HG03565 (cell line): ENCODE measurements around the gene ZNF282.
A peak's percentile ranks its signal among the peaks of the same experiment; 100 is the strongest.

Experiments used
- ATAC-seq: cut with Tn5 transposase; IDR thresholded peaks from one replicate; pipeline ENCODE4 v1.9.1; 2021; ENCODE audit warnings: mild to moderate bottlenecking, moderate library complexity; ENCODE audit not compliant: unreplicated experiment

ZNF282 gene

GRCh38 chr7:149195180-149196150 is at the start of gene ZNF282:
ZNF282 (plus strand) TSS chr7:149195546; CDS start chr7:149195590, 44 bp downstream.
- peak; percentile 80 for ATAC-seq

DNA sequence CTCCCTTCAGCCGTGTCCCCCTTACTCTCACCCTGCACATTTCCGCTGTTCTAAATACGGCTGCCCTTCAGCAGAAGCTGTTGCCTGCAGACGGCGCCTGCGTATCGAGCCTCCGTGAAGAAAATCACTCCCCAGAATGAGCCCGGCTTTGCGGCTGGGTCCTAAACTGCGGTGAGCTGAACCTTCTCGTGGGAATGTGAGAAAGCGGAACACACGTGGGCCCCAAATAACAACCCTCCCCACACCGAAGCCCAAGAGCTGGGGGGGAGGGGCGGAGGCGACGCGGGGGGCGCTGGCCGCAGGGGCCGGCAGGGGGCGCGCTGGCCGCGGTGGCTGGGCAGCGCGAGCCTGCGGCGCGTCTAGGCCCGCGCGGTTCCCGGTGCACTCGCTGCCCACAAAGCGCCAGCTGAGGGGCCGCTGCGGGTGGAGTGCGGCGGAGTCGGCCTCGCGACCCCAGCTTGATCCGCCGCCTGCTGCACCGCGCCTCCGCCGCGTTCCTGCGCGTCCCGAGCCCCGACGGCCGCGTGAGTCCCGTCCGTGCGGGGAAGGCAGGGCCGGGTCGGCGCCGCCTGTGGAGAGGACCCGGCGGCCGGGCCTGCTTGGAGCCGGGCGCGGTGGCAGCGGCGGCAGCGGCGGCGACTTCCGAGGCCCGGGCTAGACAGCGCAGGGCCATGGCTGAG is 48.1 kb upstream of the ZNF282 start, which contains the start of gene ZNF398:
TSS of gene ZNF398 (plus strand) at position 382 of the 680 bp plus-strand sequence. CDS start at position 672, 290 bp downstream.
- peak; percentile 53 for ATAC-seq

- peak; percentile 14 for ATAC-seq
These were observed 47.3 kb upstream of the ZNF282 start for GRCh38 chr7:149147752-149148653.

GRCh38 chr7:149150981-149151380 is 44.4 kb upstream of the ZNF282 start:
- no peak for ATAC-seq

DNA sequence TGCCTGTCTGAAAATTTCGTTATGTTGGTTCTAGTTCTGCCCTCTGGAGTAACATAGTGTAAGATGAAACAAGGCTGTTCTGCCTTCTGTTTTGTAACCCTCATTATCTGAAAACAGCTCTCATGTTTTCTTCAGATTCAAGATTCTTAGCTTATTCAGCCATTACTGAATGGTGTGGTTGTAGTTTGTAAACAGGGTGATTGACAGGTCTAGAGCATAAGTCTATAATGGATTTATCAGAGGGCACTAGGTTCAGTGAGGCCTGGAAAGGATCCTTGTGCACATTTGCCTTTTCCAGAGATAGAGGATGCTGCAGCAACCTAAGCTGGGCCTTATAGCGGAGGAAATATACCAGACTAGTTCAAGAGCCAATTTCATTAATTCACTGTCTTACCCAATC is 42.0 kb upstream of the ZNF282 start:
- no peak for ATAC-seq

GRCh38 chr7:149154056-149154455 is 41.3 kb upstream of the ZNF282 start:
- no peak for ATAC-seq

- ATAC-seq, result no peak
These were observed 38.4 kb upstream of the ZNF282 start for GRCh38 chr7:149156898-149157297.

DNA sequence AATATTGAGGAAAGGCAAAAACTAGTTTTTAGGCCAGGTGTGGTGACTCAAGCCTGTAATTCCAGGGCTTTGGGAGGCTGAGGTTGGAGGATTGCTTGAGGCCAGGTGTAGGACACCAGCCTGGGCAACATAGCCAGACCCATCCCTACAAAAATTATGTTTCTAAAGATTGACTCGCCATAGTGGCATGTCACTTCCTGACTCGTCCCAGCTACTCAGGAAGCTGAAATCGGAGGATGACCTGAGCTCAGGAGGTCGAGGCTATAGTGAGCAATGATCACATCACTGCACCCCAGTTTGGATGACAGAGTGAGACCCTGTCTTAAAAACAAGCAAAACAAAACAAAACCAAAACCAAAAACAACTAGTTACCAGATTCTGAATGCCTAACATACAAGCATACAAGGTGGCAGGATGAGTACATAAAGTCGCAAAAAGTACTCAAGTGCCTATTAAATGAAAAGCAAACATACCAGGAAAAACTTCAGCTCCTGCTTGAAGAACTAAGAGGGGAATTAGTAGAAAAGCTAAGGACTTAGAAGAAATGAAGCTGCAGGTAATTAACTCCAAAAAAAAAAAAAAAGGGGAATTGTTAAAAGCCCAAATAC is 34.0 kb upstream of the ZNF282 start:
- ATAC-seq, result no peak

DNA sequence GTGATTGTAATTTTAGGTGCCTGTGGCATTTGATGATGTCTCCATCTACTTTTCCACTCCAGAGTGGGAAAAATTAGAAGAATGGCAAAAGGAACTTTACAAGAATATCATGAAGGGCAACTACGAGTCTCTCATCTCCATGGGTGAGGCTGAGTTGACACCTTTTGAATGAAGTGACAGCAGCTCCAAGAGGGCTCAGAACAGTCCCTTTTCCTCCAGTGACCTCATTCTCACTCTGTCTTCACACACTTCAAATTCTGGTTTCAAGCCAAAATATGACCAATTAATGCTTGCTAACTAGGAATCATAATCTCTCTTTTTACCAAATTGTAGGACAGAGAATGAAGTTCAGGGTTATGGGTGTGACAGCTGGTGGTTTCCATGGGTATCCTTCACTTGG is 29.2 kb upstream of the ZNF282 start:
- ATAC-seq, result no peak

DNA sequence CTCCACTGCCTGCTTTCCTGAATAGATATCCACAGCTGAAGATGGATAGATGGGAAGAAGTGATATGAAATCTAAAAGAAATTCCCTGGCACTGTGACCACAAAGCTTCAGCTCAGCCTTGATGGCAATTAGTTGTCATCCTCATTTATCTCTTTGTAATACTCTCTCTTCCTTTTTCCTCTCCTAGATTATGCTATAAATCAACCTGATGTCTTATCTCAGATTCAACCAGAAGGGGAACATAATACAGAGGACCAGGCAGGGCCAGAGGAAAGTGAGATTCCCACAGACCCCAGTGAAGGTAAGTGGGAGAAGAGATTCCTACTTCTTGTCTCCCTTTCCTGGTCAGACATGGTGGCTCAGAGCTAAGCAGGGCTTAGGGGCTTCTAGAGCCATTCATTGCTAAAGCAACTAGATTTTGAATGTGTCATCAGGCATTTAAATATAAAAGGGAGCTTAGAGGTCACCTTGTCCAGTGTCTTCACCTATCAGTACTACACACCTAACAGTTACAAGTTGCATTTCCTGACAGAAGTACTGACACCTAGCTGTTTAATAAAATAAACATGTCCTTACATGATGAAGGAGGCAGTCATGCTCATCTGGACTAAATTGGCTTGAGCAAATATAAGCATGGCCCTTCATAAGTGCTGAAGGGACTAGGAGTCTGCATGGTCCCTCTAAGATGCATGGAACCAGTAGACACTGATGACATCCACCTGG is 28.6 kb upstream of the ZNF282 start:
- ATAC-seq, result no peak

DNA sequence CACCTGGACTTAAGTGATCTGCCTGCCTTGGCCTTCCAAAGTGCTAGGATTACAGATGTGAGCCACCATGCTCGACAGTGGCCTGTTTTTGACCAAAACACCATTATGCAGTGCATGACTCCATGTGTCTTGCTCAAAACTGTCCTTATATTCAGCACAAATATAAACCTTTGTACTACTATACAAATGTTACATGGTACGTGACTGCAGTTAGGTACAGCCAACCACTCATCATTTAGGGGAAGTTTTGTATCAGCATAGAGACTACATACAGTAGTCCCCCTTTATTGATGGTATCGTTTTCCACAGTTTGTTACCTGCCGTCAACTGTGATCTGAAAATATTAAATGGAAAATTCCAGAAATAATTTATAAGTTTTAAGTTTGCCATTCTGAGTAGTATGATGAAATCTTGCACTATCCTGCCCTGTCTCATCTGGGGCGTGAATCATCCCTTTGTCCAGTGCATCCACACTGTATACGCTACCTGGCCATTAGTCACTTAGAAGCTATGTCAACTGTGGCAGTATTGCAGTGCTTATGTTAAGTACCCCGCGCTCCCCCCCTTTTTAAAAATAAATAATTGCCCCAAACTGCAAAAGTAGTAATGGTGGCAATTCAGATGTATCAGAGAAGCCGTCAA is 23.3 kb upstream of the ZNF282 start:
- no peak for ATAC-seq

DNA sequence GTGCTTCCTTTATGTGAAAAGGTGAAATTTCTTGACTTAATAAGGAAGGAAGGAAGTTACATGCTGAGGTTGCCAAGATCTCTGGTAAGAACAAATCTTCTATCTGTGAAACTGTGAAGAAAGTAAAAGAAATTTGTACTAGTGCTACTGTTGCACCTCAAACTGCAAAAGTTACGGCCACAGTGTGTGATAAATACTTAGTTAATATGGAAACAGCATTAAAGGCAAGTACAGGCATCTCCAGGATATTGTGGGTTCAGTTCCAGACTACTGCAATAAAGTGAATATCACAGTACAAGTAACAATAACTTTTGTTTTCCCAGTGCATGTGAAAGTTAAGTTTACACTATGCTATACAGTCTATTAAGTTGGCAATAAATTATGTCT is 22.8 kb upstream of the ZNF282 start:
- no peak for ATAC-seq

DNA sequence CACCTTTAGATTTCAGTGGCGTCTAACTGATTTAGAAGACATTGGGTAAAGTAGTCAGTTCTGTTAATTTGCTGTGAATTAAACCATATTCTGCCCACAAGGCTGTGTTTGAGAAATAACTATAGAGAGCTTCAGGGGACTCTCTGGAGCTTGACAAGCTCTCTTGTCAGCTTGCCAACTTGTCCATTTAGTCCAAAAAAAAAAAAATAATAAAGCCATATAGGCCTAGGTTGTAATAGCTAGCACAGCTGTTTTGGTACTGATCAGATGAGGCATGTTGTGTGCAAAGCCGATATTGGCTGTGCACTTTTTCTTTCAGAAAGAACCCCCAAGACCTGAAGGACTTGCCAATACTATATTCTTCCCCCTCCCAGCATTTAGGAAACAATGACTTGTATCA is 20.2 kb upstream of the ZNF282 start:
- ATAC-seq, result no peak

DNA sequence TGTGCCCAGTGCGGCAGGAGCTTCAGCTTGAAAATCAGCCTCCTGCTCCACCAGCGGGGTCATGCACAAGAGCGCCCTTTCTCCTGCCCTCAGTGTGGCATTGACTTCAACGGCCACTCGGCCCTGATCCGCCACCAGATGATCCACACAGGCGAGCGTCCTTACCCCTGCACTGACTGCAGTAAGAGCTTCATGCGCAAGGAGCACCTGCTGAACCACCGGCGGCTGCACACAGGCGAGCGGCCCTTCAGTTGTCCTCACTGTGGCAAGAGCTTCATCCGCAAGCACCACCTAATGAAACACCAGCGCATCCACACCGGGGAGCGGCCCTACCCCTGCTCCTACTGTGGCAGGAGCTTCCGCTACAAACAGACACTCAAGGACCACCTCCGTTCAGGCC is 16.1 kb upstream of the ZNF282 start:
- ATAC-seq, result no peak

GRCh38 chr7:149180722-149181449 is 14.5 kb upstream of the ZNF282 start:
- ATAC-seq, result no peak

DNA sequence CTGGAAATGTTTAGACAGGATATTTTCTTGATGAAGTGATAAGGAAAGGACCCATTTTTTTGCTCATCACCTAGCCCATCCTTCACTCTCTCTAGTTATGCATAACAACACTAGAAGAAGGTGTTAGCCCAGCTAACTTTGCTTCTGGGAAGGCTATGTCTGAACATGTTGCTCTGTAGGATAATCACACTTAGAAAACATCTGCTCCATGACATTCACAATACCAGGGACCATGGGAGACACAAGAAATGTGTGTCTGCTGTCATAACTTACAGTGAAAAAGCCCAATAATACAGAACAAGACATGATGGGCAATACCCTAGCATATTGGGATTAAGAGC is 13.9 kb upstream of the ZNF282 start:
- no peak for ATAC-seq

DNA sequence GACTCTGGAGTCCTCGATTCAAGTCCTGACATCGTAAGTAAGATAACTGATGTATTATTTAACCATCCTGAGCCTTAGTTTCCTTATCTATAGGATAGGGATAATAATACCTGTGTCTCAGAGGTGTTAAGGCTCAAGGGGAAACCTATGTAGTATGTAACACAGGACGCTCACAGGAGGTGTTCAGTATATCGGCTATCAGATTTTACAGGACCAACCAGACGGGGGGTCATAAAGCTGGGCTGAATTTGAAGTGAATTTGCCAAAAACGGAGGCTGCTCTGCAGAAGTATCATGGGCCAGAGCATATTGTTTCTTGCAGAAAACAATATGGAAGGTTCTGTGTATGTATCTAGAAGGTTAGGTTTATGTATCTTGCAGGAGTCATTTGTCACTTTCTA is 11.1 kb upstream of the ZNF282 start:
- no peak for ATAC-seq

DNA sequence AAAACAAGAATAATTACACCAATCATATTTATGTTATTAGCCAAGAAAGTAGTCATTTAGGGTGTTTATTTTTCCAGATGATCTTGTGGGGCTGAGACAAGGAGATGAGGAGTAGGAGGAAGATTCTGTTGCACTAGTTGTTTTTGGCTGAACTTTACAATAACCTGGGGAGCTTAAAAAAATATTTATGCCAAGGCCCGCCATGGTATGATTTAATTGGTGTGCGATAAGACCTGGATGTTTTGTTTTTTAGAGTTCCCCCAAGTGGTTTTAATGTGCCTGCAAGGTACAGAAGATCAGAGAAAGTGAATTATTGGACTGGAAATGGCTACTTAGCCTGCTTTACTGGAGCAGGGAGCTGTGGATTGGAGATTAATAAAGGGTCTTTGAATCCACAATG is 7.1 kb upstream of the ZNF282 start:
- ATAC-seq, result no peak
